ENCODE data around the gene RING1. TPM values are rescaled to one million over a fixed set of nuclear protein-coding genes. Genes with fewer than 3 reads are reported as not detected.

Gene RING1
- total RNA-seq, 4 donors from 2014 or later: 1.8 to 66.9 (median 30.1) TPM

GRCh38 chr6:33163540-33163939 lies 44.8 kb upstream of the RING1 start:
- H3K4me1 ChIP-seq: peaks cover 0 to 6% of the 10 kb centered on the region in 2 donors
- TF ChIP-seq CTCF (IDR thresholded peaks at IDR 0.05) (no peak), POLR2A (IDR thresholded peaks at IDR 0.05) (no peak)
- H3K27me3 ChIP-seq: no peaks in the 10 kb centered on the region
- no peaks in the 10 kb centered on the region for H3K36me3 ChIP-seq
- no peaks in the 10 kb centered on the region for H3K9me3 ChIP-seq
- H3K27ac ChIP-seq: no peak overlapping the region
- intact Hi-C loops (cut with DNase I; ENCODE audit: low total_unique reads): loop anchor here (5.0 kb wide), 1 partner anchor 84 kb away; no protein-coding TSS in a partner anchor
- no peak for DNase-seq
- H3K4me3 ChIP-seq: no peak overlapping the region

- intact Hi-C loops (cut with DNase I; ENCODE audit: low total_unique reads): loop anchor here (5.0 kb wide), 1 partner anchor 83 kb away; no protein-coding TSS in a partner anchor
- TF ChIP-seq POLR2A (IDR thresholded peaks at IDR 0.05) (no peak), CTCF (IDR thresholded peaks at IDR 0.05) (no peak)
- no peaks in the 10 kb centered on the region for H3K36me3 ChIP-seq
- no peaks in the 10 kb centered on the region for H3K27me3 ChIP-seq
- H3K27ac ChIP-seq: no peak overlapping the region
- H3K4me3 ChIP-seq: no peak overlapping the region
- H3K4me1 ChIP-seq: peaks cover 0 to 6% of the 10 kb centered on the region in 2 donors
- H3K9me3 ChIP-seq: no peaks in the 10 kb centered on the region
- no peak for DNase-seq
Measured at GRCh38 chr6:33164176-33164575, 44.1 kb upstream of the RING1 start.

GRCh38 chr6:33164665-33165373 lies 43.5 kb upstream of the RING1 start:
- no peak for DNase-seq
- Histone ChIP-seq H3K4me1 (peaks cover 0 to 6% of the 10 kb centered on the region in 2 donors), H3K36me3 (no peaks in the 10 kb centered on the region), H3K9me3 (no peaks in the 10 kb centered on the region), H3K27ac (no peak overlapping the region), H3K4me3 (no peak overlapping the region), H3K27me3 (no peaks in the 10 kb centered on the region)
- no peak for TF ChIP-seq POLR2A (IDR thresholded peaks at IDR 0.05)
- TF ChIP-seq CTCF (IDR thresholded peaks at IDR 0.05): no peak
- intact Hi-C loops (cut with DNase I; ENCODE audit: low total_unique reads): loop anchor here (5.0 kb wide), 1 partner anchor 82 kb away; no protein-coding TSS in a partner anchor

- intact Hi-C loops (cut with DNase I; ENCODE audit: low total_unique reads): no loop called here
- TF ChIP-seq POLR2A (IDR thresholded peaks at IDR 0.05) (no peak), CTCF (IDR thresholded peaks at IDR 0.05) (no peak)
- Histone ChIP-seq H3K9me3 (no peaks in the 10 kb centered on the region), H3K4me3 (no peak overlapping the region), H3K36me3 (no peaks in the 10 kb centered on the region), H3K4me1 (peaks cover 0 to 5% of the 10 kb centered on the region in 2 donors), H3K27me3 (no peaks in the 10 kb centered on the region), H3K27ac (no peak overlapping the region)
- no peak for DNase-seq
Measured at GRCh38 chr6:33165581-33166258, 42.6 kb upstream of the RING1 start.

- Histone ChIP-seq H3K27me3 (no peaks in the 10 kb centered on the region), H3K9me3 (no peaks in the 10 kb centered on the region), H3K36me3 (no peaks in the 10 kb centered on the region), H3K27ac (no peak overlapping the region), H3K4me3 (no peak overlapping the region), H3K4me1 (no peaks in the 10 kb centered on the region)
- no peak for DNase-seq
- intact Hi-C loops (cut with DNase I; ENCODE audit: low total_unique reads): no loop called here
- TF ChIP-seq CTCF (IDR thresholded peaks at IDR 0.05) (no peak), POLR2A (IDR thresholded peaks at IDR 0.05) (no peak)
Measured at GRCh38 chr6:33166363-33166762, 41.9 kb upstream of the RING1 start.

Data from uterus (tissue), 4 donors.